SH-SY5Y (cell line): ENCODE results near the gene PRKG1.

Experiments used
- GATA2 ChIP-seq: IDR thresholded peaks from 2 replicates; pipeline ENCODE4 v1.6.1; 2011; ENCODE audit warnings: mild to moderate bottlenecking, low read depth, low read length
- GATA3 ChIP-seq: IDR thresholded peaks from 2 replicates; pipeline ENCODE4 v1.6.1; 2011; ENCODE audit warnings: low read depth, mild to moderate bottlenecking, low read length, moderate library complexity

GRCh38 chr10:51159841-51160240 is 85.6 kb downstream of the PRKG1 start:
- TF ChIP-seq GATA3 (no peak), GATA2 (no peak)
